IPS-11a (cell line): ENCODE results near the gene CGB1.
"Not testable (repeated sequence)": the region's sequence is repeated elsewhere in the genome, so short reads cannot be mapped to it uniquely, and the experiment has no call there.

Experiments used
- H3K4me3 ChIP-seq: one replicate; pipeline ENCODE4 v1.5.1; 2013; ENCODE audit warnings: low read depth, low read length, control low read depth

Gene CGB1

GRCh38 chr19:49036815-49037214 is at the start of gene CGB1:
CGB1 (minus strand) TSS chr19:49036895; CDS start chr19:49036711, 184 bp downstream.
- not testable (repeated sequence) for H3K4me3 ChIP-seq

GRCh38 chr19:49086296-49086695 is 49.6 kb upstream of the CGB1 start:
- peak overlapping the region; percentile 94 for H3K4me3 ChIP-seq

- H3K4me3 ChIP-seq: peak overlapping the region; percentile 94
Measured at GRCh38 chr19:49085868-49086232, 49.2 kb upstream of the CGB1 start.

GRCh38 chr19:49085020-49085867 is 48.5 kb upstream of the CGB1 start, which contains the start of gene SNRNP70:
SNRNP70 (plus strand) TSS chr19:49085451; CDS start chr19:49086415, 964 bp downstream.
- H3K4me3 ChIP-seq: peak within 1 kb of the TSS; percentile 94

GRCh38 chr19:49084206-49085019 is 47.7 kb upstream of the CGB1 start:
- no peak overlapping the region for H3K4me3 ChIP-seq

GRCh38 chr19:49081273-49081672 is 44.6 kb upstream of the CGB1 start:
- no peak overlapping the region for H3K4me3 ChIP-seq

- no peak overlapping the region for H3K4me3 ChIP-seq
Measured at GRCh38 chr19:49080392-49080791, 43.7 kb upstream of the CGB1 start.

GRCh38 chr19:49074869-49075268 is 38.2 kb upstream of the CGB1 start:
- H3K4me3 ChIP-seq: not testable (repeated sequence)

- no peak overlapping the region for H3K4me3 ChIP-seq
Measured at GRCh38 chr19:49073514-49074378, 37.1 kb upstream of the CGB1 start.

- no peak overlapping the region for H3K4me3 ChIP-seq
Measured at GRCh38 chr19:49071860-49072547, 35.3 kb upstream of the CGB1 start.

GRCh38 chr19:49070416-49070815 is 33.7 kb upstream of the CGB1 start:
- no peak overlapping the region for H3K4me3 ChIP-seq

GRCh38 chr19:49069026-49069425 is 32.3 kb upstream of the CGB1 start:
- no peak overlapping the region for H3K4me3 ChIP-seq

- no peak overlapping the region for H3K4me3 ChIP-seq
Measured at GRCh38 chr19:49067554-49067953, 30.9 kb upstream of the CGB1 start.

- H3K4me3 ChIP-seq: no peak overlapping the region
Measured at GRCh38 chr19:49065905-49066512, 29.3 kb upstream of the CGB1 start.

GRCh38 chr19:49064768-49065611 is 28.3 kb upstream of the CGB1 start, which contains the start of gene NTF4:
NTF4 (minus strand) TSS chr19:49064818; CDS start chr19:49061997, 2,821 bp downstream.
- H3K4me3 ChIP-seq: peak within 1 kb of the TSS; percentile 24

GRCh38 chr19:49064029-49064629 is 27.4 kb upstream of the CGB1 start:
- H3K4me3 ChIP-seq: peak overlapping the region; percentile 24

GRCh38 chr19:49061445-49061844 is 24.8 kb upstream of the CGB1 start:
- H3K4me3 ChIP-seq: no peak overlapping the region

- no peak overlapping the region for H3K4me3 ChIP-seq
Measured at GRCh38 chr19:49061000-49061399, 24.3 kb upstream of the CGB1 start.
